ENCODE data around the gene CCDC188. TPM values are rescaled to one million over a fixed set of nuclear protein-coding genes. Genes with fewer than 3 reads are reported as not detected.

CCDC188 gene
- total and polyA plus RNA-seq, 8 donors, result 0.10 to 40.8 (median 0.76) TPM; not detected in 1

- TF ChIP-seq CTCF (IDR thresholded peaks at IDR 0.05) (no peak), EP300 (IDR thresholded peaks at IDR 0.05) (no peak), POLR2A (IDR thresholded peaks at IDR 0.05) (no peak), POLR2AphosphoS5 (IDR thresholded peaks at IDR 0.05) (no peak)
- no peak overlapping the region for H3K27ac ChIP-seq
- H3K9me3 ChIP-seq, result no peaks in the 10 kb centered on the region
- peaks cover 0 to 7% (median 0%) of the 10 kb centered on the region in 3 donors for H3K27me3 ChIP-seq
- 78 to 93% (median 84%) methylated on average over 14 to 18 of the region's 18 CpGs for WGBS, 5 donors
- no peak overlapping the region for H3K4me3 ChIP-seq
- no peak for DNase-seq
- no peaks in the 10 kb centered on the region for H3K36me3 ChIP-seq
- H3K4me1 ChIP-seq, result peaks cover 0 to under 1% (median 0%) of the 10 kb centered on the region in 4 donors
- intact Hi-C loops (cut with DNase I; ENCODE audit: low total_unique reads), result no loop called here
Measured at GRCh38 chr22:20197407-20198030, 46.7 kb upstream of the CCDC188 start.

- H3K27me3 ChIP-seq, result no peaks in the 10 kb centered on the region
- no peak overlapping the region for H3K4me3 ChIP-seq
- H3K27ac ChIP-seq, result no peak overlapping the region
- no peaks in the 10 kb centered on the region for H3K4me1 ChIP-seq
- no peaks in the 10 kb centered on the region for H3K36me3 ChIP-seq
- intact Hi-C loops (cut with DNase I; ENCODE audit: low total_unique reads), result no loop called here
- TF ChIP-seq EP300 (IDR thresholded peaks at IDR 0.05) (no peak), POLR2AphosphoS5 (IDR thresholded peaks at IDR 0.05) (no peak), POLR2A (IDR thresholded peaks at IDR 0.05) (no peak), CTCF (IDR thresholded peaks at IDR 0.05) (no peak)
- no peaks in the 10 kb centered on the region for H3K9me3 ChIP-seq
- WGBS, 5 donors, result 73 to 84% (median 80%) methylated on average over 8 to 19 of the region's 19 CpGs
- DNase-seq, result no peak
Measured at GRCh38 chr22:20196094-20196842, 45.4 kb upstream of the CCDC188 start.

DNA sequence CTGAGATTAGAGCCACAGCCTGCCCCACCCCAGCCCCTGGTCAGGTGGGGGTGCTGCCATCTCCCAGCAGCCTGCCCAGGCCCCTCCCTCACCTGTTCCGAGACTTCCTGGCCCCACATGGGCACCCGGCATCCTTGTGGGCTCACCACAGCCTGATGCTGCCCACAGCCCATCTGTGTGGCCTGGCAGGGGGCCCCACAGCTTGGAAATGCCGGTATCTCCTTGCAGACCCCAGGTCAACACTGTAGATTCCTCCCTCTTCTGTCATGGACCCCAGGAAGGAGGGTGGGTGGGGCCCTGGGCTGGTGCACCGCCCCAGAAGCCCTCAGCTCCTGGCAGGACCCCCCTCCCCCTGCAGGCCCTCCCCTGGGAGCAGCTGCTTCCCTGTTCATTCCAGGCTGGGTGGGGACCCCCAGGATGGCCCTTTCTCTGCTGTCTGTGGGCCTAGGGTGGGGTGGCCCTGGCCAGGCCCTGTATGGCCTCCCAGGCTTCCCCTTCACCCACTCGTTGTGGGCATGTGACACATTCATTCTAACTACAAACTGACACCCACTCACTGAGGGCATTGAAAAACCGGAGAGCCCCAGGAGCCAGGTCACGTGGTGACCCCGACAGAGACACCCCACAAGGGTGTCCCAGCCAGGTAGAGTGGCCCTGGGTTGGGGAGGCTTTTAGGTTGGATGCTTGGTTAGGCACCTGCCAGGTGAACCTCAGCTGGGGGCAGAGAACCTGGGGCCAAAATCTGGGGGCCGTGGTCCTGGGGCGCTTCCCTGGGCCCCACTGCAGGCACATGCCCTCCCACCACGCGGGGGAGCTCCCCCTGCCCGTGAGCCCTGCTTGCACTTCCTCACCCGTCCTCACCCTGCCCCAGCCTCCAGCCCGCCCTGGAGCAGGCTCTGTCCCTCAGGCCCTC is 44.1 kb upstream of the CCDC188 start:
- no peak overlapping the region for H3K27ac ChIP-seq
- intact Hi-C loops (cut with DNase I; ENCODE audit: low total_unique reads), result no loop called here
- H3K9me3 ChIP-seq, result no peaks in the 10 kb centered on the region
- DNase-seq, result no peak
- no peaks in the 10 kb centered on the region for H3K4me1 ChIP-seq
- no peaks in the 10 kb centered on the region for H3K27me3 ChIP-seq
- H3K36me3 ChIP-seq, result no peaks in the 10 kb centered on the region
- WGBS, 5 donors, result 69 to 81% (median 72%) methylated on average over 12 to 15 of the region's 15 CpGs
- H3K4me3 ChIP-seq, result no peak overlapping the region
- TF ChIP-seq CTCF (IDR thresholded peaks at IDR 0.05) (no peak), POLR2A (IDR thresholded peaks at IDR 0.05) (no peak), EP300 (IDR thresholded peaks at IDR 0.05) (no peak), POLR2AphosphoS5 (IDR thresholded peaks at IDR 0.05) (no peak)
